Cardiac ventricle fibroblast (primary cell): ENCODE results near the gene SH3YL1. TPM values are rescaled to one million over a fixed set of nuclear protein-coding genes. Genes with fewer than 3 reads are reported as not detected.

Experiments
- total RNA-seq: library from RNA; depleted of rRNA; stranded (reverse); fragments of >200 nt; gene quantifications from 2 replicates; pipeline ENCODE4 v1.2.3, GENCODE V29; 2015

SH3YL1 gene, protein sequence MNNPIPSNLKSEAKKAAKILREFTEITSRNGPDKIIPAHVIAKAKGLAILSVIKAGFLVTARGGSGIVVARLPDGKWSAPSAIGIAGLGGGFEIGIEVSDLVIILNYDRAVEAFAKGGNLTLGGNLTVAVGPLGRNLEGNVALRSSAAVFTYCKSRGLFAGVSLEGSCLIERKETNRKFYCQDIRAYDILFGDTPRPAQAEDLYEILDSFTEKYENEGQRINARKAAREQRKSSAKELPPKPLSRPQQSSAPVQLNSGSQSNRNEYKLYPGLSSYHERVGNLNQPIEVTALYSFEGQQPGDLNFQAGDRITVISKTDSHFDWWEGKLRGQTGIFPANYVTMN
- total RNA-seq = 28.6 and 32.5 TPM in 2 replicates

GRCh38 chr2:263774-264492, at the start of gene SH3YL1:
Gene SH3YL1 (minus strand): TSS chr2:264032. CDS start chr2:263984, 48 bp downstream.

DNA sequence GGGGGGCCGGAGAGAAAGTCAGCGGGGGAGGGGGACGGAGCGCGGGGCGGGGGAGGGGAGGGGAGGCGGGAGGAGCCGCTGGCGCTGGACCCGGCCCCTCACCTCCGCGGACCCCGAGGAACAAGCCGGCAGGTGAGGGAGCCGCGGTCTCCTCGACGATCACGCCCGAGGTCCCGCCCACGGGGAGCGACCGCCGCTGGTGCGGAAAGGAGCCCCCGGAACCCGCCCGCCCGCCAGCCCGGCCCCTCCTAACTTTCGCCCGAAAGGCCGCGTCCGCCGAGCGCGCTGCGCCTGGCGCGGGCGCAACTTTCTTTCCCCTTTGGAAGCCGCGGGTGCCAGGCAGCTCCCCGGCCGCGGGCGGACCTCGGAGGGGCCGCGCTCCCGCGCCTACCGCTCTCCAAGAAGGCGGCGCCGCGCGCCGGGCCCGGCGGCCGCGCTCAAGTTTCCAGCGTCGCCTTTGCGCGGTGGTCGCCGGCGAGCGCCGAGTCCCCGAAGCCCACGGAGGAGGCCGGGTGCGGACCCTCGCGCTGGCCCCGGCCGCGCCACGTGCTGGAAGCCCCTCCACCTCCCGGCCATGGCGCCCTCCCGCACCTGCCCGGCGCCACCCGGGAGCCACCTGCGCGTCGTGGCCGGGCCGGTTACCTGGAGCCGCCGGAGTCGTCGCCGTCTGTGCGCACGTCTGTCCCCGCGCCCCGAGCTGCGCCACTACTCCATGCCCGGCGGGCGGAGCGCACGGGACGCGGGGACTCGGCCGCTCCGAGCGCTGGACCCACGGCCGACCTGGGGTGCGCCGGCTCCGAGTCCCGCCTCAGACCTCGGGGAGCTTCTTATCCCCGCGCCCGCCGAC, 24.3 kb upstream of the SH3YL1 start, which contains the start of gene ALKAL2:
Gene ALKAL2, minus strand, starts transcription at position 181 of the 847 bp plus-strand sequence. CDS start 256 bp downstream, outside the sequence.

DNA sequence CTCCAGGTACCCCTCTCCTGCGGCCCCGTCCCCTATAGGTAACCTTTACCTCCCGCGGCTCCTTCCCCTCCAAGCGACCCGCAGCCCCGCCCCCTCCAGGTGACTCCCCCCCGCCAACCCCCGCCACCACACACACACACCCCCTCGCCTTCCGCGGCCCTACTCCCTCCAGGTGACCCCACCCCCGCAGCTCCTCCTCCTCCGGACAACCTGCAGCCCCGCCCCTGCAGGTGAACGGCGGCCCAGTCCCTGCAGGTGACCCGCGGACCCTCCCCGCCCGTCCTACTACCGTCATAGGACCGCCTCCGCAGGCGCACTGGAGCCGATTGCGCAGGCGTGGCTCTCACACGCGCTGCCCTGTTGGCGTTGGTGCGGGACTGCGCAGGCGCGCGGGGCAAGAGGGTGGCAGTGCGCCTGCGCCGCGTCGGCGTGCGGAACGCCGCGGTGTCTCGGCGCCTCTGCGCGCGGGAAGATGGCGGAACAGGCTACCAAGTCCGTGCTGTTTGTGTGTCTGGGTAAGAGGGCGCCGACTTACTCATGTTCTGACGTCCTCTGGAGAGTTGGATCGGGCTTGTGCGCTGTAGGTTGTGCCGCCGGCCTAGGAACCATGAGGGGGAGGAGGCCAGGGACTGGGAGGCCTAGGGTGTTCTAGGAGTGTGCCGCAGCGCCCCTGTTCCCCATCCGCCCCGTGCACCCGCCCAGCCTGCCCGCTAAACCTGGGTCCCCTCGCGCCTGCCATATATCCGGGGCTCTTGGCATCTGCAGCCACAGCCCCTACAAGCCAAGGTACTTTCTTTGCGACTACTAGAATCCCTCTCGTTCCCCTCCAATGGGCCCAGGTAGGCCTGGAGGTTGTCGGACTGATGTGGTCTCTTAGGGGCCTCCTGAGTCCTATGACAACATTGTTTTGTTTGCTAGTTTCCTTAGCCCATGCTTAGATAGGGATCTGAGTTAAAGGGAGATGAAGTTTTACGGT, 949 bp upstream of the SH3YL1 start, which contains the start of gene ACP1:
Gene ACP1, plus strand, starts transcription at position 455 of the 976 bp plus-strand sequence. Its CDS starts 18 bp downstream, at position 473.

Other genes with a start within 250 kb of the SH3YL1 start
- gene FAM110C, start 217.5 kb downstream of the SH3YL1 start, total RNA-seq = not detected in 2 replicates
- gene ACP1, start 915 bp upstream of the SH3YL1 start, total RNA-seq = 57.5 and 73.5 TPM in 2 replicates
- gene ALKAL2, start 24.1 kb upstream of the SH3YL1 start, total RNA-seq = not detected in 2 replicates